ENCODE data around the gene MYCN.
"Not testable (repeated sequence)": the region's sequence is repeated elsewhere in the genome, so short reads cannot be mapped to it uniquely, and the experiment has no call there.

The MYCN gene

DNA sequence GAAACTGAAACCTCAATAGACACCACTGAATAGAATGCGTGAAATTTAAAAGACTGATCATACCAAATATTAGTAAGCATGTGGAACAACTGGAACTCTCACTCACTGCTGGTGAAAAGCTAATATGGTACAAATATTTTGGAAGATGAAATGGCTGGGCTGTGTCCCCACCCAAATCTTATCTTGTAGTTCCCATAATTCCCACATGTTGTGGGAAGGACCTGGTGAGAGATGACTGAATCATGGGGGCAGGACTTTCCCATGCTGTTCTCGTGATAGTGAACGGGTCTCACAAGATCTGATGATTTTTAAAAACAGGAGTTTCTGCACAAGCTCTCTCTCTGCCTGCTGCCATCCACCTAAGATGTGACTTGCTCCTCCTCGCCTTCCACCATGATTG, 32.0 kb upstream of the MYCN start:
- no peak for DNase-seq

DNA sequence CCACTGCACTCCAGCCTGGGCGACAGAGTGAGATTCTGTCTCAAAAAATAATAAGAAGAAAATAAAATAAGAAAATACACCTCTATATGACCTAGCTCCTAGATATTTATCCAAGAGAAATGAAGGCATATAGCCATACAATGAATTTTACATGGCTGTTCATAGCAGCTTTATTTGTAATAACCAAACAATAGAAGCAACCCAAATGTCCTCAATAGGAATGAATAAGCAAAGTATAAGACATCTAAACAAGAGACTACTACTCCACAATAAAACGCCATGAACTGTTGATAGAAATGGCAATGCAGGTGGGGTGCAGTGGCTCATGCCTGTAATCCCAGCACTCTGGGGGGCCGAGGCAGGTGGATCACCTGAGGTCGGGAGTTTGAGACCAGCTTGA, 31.2 kb upstream of the MYCN start:
- no peak for DNase-seq

DNA sequence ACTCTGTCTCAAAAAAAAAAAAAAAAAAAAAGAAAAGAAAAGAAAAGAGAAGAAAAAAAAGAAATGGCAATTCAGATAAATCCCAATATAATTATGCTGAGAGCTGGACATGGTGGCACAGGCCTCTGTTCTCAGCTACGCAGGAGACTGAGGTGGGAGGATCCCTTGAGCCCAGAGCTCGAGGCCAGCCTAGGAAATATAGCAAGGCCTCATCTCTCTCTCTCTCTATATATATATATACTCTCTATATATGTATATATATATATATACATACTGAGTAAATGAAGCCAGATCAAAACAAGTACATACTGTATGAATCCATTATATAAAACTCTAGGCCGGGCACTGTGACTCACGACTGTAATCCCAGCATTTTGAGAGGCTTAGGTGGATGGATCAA, 30.6 kb upstream of the MYCN start:
- DNase-seq, result no peak

DNA sequence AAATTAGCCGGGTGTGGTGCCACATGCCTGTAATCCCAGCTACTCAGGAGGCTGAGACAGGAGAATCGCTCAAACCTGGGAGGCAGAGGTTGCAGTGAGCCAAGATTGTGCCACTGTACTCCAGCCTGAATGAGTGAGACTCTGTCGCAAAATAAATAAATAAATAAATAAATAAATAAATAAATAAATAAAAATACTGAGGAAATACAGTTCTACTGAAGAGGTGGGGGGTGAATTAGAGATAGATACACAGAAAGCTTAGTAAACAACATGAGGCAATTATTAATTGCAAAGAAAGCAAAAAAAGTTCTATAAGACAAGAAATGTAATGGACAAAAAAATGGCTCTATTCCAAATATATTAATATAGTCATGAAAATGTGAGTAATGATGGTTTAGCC, 29.1 kb upstream of the MYCN start:
- DNase-seq, result not testable (repeated sequence)

DNA sequence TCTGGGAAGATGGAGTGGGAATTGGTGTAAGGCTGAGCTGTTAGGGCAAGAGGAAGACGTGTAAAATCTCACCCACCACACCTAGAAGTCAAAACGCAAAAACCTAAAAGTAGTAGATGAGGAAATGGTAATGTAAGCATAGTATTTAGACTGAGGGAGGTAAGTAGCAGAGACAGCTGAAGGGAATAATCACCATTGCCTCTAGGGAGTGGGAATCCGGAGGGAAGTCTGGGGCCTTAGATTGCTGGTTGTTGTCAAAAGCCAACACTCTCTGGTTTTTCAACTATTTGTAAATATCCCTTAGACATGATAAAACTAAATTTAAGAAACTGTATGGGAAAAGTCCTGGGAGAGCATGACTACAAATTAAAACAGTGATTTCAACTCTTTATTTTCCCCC, 28.7 kb upstream of the MYCN start:
- no peak for DNase-seq

DNA sequence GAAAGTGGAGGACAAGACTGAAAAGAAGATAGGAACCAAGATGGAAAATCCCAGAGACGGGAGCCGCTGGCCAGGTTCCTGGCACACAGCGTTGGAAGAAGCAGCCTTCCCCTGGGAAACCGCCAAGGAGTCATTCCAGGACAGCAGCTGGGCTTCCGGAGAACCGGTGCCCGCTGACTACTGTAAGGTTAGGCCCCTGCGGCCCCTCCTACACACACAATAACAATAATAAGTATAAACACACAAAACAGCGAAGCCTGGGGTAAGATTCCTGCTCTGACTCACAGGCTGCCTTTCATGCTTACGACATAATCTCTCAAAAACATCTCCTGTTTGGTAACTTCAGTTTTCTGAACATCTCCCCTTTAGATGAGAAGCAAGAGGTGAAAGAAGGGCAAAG, 28.1 kb upstream of the MYCN start:
- DNase-seq, result no peak

DNA sequence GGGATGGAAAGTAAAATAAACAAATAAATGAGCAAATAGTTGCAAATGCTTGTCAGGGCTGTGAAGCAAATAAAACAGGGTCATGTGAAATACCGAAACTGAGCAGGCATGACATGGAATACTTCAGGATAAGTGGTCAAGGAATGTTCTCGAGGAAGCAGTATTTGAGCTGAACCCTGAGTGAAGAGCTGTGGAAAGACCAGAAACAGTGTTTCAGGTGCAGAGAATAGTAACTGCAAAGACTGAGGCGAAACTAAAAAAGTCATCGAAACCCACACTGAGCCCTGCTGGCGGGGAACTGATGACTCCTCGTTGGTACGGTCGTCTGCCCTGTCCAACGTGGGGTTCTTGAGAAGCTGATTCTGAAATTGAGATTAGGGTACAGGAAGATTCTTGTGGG, 27.2 kb upstream of the MYCN start:
- no peak for DNase-seq

DNA sequence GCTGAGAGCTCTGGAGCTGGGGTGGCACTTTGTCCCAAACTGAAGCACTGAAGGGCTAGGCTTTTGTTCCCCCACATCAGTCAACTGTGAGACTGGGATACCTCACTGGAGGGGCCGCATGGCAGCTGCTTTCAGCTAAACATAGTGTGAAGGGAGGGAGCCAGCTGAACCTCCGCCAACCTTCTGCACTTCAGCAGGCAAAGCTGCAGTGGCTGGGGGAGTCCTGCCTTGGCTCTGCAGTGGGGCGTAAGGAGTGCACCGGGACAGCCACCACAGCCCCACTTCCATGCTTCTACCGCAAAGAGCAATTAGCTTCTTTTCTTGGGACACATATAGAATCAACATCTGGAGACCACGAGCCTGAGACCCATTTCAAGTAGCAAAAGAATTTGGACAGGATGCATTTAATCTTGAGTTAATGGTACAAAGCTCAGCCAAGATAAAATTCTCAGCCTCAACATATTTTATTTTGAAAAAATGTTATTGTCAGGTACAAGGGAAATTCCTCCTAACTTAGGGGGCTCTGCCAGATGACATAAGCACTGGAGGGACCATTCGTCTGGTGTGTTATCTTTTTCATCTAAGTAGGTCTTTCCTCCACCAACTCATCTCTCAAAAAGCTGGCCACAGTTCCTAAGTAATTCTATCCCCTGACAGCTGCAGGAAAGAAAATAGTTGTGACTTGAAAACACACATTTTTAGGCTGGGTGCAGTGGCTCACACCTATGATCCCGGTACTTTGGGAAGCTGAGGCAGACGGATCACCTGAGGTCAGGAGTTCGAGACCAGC, 25.6 kb upstream of the MYCN start:
- DNase-seq, result no peak

DNA sequence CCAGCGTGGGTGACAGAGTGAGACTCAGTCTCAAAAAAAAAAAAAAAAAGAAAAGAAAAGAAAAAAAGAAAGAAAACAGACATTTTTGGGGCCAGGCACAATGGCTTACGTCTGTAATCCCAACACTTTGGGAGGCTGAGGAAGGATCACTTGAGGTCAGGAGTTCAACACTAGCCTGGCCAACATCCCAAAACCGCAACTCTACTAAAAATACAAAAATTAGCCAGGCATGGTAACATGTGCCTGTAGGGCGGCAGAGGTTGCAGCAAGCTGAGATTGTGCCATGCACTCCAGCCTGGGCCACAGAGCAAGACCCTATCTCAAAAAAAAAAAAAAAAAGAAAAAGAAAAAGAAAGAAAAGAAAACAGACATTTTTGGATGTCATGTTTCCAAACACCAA, 24.8 kb upstream of the MYCN start:
- DNase-seq, result not testable (repeated sequence)

DNA sequence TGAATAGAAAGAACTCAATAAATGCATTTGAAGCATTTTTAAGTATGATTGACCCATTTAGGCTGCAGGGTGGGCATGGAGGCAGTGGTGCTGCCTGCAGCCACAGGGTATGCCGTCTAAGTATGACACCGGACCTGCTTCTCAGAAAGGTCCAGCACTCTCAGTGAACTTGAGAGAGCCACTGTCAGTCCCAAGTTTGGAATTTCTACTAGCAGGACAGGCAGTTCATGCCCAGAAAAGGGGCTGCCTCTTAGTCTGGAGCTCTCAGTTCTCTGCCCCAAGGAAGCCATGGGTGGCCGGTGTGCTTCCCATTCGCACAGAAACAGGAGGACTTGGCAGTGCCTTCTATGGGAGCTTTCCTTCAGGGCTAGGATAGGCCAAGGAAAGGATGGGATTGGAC, 24.0 kb upstream of the MYCN start:
- DNase-seq, result no peak

DNA sequence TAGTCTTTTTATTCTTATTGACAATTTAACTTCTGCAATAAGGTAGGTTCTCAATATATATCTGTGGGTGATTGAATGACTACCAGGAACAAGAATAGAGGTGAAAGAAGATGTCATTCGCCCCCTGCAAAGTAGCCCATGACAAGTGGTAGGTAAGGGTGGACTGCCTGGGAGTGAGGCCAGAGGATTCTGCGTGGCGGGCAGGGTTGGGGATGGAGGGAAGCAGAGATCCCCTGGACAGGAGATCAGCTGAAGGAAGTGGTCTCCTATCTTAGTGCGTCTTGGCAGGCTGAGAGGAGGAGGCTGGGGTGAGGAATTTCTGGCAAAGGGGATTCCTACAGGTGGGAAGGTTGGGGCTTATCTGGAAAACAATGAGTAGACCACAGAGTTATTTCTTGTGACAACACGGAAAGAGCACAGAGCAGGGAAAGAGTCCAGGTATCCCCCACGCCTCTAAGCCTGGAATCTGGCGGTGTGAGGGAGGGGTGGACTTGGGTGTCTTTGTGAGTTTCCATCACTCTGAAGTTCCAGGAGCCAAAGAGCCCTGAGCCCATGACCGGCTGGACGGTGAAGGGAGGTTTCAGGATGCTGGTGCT, 21.5 kb upstream of the MYCN start:
- DNase-seq, result no peak

DNA sequence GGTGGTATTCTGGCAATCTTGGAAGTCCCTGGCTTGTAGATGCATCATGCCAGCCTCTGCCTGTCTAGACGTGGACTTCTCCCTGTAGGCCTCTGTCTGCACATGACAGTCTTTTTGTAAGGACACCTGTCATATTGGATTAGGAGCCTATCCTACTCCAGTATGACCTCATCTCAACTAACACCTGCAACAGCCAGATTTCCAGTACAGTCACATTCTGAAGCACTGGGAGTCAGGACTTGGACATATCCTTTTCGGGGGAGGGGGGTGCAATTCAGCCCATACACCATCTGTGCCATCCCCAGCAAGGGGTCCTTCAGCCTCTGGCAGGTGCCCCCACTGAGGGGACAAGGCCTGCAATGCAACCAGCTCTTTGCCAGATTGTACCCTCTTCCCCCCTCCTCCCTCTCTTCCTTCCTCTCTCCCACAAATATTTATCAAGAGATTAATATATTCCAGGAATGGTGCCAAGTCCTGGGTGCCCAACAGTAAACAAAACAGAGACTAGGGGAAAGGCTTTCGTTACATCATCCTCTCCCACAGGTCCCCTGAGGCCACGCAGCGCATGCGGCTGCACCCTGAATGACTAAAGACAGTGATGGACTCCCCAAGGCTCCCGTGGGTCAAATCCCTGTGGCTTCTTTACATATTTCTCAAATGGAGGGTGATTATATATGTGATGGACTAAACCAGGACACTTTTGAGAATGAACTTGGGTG, 20.5 kb upstream of the MYCN start:
- no peak for DNase-seq

DNA sequence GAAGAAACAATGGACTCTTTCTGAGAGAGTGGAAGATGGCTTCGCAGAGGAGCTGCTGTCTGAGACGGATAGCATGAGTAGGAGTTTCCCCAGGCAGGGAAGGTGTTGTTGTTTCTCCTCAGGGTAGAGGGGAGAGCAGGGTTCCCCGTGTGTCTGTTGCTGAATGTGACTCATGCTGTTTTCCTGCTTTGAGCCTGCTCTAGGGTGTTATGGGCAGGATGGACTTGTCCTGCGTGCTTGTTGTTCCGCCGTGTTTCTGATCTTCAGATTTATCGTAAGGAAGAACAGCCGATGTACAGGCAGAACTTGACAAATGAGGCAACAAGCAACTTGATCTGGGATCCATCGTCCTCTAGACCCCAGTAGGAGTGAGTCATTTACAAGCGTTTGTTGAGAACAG, 19.7 kb upstream of the MYCN start:
- DNase-seq, result no peak

DNA sequence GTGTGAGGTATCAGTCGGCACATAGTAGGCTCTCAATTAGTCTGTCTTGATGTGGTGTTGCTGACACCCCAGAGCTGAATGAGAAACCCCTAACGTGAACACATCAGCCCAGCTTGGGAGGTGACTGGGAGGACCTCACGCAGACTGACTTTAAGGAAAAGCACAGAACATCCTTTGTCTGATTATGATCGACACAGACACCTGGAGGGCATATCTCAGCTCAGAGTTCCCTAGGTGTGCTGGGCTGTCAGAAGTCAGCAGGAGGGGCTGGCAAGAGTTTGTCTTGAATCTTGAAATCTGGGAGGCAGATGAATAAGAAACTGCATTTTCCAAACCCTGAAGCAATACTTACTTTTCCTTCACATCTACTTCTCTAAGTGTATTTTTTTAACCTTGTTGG, 16.8 kb upstream of the MYCN start:
- DNase-seq, result no peak

DNA sequence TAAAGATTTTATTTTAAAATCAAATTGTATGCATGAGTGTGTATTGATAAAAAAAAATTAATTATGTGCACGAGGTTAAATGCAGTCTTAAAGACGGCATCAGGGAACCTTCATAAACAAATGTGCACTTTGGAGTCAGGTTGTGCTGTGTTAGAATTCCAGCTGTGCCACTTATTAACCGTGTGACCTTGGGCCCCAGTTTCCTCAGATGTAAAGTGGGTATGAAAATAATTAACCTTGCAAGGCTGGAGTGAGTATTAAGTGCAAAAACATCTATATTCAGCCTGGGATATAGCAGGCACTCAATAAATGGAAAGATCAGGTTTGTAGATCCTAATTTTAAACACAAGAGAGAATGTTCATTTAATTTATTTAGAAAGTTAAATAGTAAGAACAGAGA, 14.5 kb upstream of the MYCN start:
- no peak for DNase-seq

DNA sequence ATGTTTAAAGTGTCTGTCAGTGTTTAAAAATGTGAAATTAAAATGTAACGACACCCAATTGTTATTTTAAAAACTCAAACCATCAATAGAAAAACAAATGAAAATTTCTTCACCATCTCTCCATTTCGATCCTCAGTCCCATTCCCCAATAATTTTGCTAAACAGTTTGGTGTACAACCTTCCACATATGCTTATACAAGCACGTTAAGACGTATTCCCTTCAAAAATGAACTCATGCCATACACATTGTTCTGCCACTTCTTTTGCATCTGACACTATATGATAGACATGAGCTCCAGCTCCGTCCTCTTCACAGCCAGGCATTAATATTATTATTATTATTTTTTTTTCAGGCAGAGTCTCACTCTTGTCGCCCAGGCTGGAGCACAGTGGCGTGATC, 14.1 kb upstream of the MYCN start:
- no peak for DNase-seq

DNA sequence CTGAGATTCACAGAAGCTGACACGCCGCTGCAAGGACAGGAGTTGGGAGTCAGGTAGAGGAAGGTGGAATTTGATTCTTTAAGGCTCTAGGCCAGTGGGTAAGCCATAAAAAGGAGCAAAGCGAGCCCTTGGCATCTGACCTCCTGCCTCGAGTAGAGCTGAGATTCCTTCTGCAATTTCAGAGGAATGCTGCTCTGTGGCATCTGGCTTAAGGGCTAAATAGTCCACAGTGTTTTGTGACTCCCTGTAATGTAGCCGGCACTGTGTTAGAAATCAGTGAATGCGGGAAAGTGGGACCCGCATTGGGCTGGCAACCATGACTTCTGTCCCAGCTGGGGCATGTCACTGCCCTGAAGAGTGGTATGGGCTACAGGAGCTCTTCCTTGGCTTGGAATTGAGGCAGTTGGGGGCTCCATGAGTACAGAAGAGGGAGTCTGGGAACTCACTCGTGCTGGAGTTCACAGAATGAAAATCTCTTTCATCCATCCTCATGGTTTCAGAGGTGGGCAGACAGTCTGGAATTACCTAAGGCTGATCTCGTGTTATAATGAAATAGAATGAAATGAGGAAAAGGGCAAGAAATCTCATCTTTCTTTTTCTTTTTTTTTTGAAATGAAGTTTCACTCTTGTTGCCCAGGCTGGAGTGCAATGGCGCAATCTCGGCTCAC, 12.7 kb upstream of the MYCN start:
- DNase-seq, result no peak

DNA sequence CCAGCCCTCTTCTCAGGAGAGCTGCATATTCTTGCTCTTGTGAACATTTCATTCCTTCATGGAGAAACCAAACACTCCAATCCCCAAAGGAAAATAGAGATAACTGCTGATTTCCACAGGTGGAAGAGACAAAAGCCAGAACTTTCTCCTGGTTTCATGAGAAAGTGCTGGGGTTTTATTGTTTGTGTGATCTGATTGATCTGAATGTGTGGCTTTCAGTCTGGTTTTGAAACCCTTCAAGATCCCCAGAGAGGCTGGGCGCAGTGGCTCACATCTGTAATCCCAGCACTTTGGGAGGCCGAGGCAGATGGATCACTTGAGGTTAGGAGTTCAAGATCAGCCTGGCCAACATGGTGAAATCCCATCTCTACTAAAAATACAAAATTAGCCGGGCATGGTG, 11.3 kb upstream of the MYCN start:
- DNase-seq, result not testable (repeated sequence)

DNA sequence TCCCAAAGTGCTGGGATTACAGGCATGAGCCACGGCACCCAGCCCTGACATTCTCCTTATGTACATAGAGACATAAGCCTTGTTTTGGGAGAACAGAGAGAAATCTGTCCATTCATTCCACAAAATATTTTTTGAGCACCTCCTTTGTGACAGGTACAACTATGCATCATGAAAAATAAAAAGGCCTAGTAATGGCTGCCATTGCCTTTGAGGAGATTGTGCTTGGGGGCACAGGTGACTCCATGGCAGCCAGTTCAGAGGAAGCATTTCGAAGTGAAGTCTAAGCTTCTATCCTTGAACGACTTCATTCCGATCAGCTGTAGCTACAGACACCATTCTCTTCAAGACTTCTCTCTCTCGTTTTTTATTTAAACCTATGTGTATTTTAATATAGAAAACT, 10.5 kb upstream of the MYCN start:
- DNase-seq, result no peak

DNA sequence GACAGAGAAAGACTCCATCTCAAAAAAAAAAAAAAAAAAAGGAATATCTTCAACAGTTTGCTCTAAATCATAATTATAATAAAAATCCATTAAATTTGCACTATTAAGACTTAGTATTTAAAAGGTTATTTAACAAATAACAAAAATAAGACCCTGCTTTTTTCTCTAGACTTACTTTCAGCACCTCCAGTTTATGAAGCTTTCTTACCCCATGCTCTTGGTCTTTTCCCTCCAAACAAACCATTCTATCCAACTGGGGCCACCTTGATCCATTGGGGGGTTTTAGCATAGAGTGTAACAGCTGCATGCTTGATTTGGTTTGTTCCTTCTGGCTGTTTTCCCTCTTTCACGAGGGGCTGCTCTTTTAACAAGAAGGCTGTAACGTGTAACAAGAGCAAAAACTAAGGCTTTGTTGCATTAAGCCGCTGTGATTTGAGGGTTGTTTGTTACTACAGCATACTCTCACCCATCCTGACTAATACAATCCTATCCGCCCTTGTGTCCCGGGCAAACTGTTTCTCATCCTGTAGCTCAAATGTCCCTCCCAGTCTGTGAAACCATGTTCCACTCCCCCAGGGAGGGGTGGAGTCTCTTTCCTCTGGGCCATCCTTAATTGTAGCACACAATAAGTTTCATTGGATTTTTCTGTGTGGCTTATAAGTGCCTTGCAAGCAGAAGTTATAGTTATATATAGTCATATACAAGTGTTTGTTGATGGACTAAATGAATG, 9.6 kb upstream of the MYCN start:
- no peak for DNase-seq

DNA sequence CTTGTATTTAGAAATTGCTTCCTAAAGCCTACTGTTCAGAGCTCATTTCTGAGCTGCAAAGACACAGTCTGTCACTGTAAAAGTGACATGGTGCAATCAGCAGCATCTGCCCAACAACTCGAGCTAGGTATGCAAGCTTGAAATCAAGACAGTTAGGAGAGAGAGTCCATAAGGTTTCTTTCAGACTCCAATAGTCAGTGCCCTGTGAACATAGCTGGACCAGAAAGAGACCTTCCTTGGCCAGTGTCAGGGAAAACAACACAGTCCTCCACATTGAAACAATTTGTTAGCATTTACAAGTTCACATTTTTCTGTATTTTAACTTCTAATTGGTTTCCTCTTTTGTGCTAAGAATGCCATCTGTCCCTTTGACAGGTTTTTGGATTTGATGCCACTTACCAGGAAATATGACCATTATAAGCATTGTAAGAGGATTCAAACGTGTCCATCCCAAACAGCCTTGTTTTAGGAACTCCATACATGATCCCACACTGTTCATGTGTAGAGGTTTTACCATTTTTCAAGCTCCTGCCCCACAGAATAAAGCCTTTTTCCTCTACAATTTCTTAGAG, 8.9 kb upstream of the MYCN start:
- no peak for DNase-seq

DNA sequence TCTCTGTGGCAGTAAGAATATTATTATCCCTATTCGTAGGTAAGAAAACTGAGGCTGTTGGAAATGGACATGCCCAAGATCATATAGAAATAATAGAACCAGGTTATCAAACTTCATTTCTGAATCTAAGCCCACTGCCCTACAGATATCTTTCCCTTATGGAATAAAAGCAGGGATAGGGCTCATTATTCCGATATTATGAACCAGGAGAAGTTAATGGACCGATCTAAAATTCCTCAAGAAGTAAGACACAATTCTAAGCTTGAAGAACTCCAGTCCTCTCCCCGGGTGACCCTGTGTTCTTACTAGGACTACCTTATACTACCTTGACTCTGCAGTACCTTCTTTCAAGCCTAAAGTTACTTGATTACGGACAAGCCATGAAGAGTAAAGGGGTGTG, 8.4 kb upstream of the MYCN start:
- DNase-seq, result no peak

Measured in T1000 (cell line).